CD4-positive, alpha-beta T cell treated with Interleukin-6 for 4 hours (primary cell): ENCODE data around the gene DCP1A.
"Not testable (repeated sequence)": the region's sequence is repeated elsewhere in the genome, so short reads cannot be mapped to it uniquely, and the experiment has no call there.

Experiments
- DNase-seq: peaks from one replicate; pipeline ENCODE4 v3.0.0-alpha.2; 2020; ENCODE audit warnings: mixed read lengths

Gene DCP1A

GRCh38 chr3:53347261-53348064 is at the start of gene DCP1A:
Gene DCP1A, minus strand, starts transcription at chr3:53347543. Its CDS starts 26 bp downstream, at chr3:53347517.
- DNase-seq: peak; percentile 95

GRCh38 chr3:53384465-53385423 is 37.4 kb upstream of the DCP1A start:
- no peak for DNase-seq

- no peak for DNase-seq
Observed at GRCh38 chr3:53382106-53382505, 34.8 kb upstream of the DCP1A start.

- no peak for DNase-seq
Observed at GRCh38 chr3:53380306-53380705, 33.0 kb upstream of the DCP1A start.

GRCh38 chr3:53379898-53380297 is 32.6 kb upstream of the DCP1A start:
- DNase-seq: no peak

- no peak for DNase-seq
Observed at GRCh38 chr3:53377794-53378193, 30.5 kb upstream of the DCP1A start.

GRCh38 chr3:53376679-53377078 is 29.3 kb upstream of the DCP1A start:
- no peak for DNase-seq

GRCh38 chr3:53375019-53375418 is 27.7 kb upstream of the DCP1A start:
- DNase-seq: peak; percentile 47

GRCh38 chr3:53370719-53371118 is 23.4 kb upstream of the DCP1A start:
- not testable (repeated sequence) for DNase-seq

GRCh38 chr3:53361852-53362251 is 14.5 kb upstream of the DCP1A start:
- DNase-seq: no peak

- no peak for DNase-seq
Observed at GRCh38 chr3:53357458-53357857, 10.1 kb upstream of the DCP1A start.

GRCh38 chr3:53354945-53355498 is 7.7 kb upstream of the DCP1A start:
- no peak for DNase-seq

GRCh38 chr3:53353202-53353601 is 5.9 kb upstream of the DCP1A start:
- DNase-seq: no peak

GRCh38 chr3:53350652-53351051 is 3.3 kb upstream of the DCP1A start:
- DNase-seq: no peak

- DNase-seq: not testable (repeated sequence)
Observed at GRCh38 chr3:53348118-53348517, 775 bp upstream of the DCP1A start.

- DNase-seq: no peak
Observed at GRCh38 chr3:53346922-53347260, 452 bp downstream of the DCP1A start.

- no peak for DNase-seq
Observed at GRCh38 chr3:53346514-53346913, 829 bp downstream of the DCP1A start.

- no peak for DNase-seq
Observed at GRCh38 chr3:53342353-53342752, 5.0 kb downstream of the DCP1A start.

- no peak for DNase-seq
Observed at GRCh38 chr3:53337167-53337940, 10.0 kb downstream of the DCP1A start.

GRCh38 chr3:53334742-53335141 is 12.6 kb downstream of the DCP1A start:
- no peak for DNase-seq

- no peak for DNase-seq
Observed at GRCh38 chr3:53331871-53332270, 15.5 kb downstream of the DCP1A start.

- no peak for DNase-seq
Observed at GRCh38 chr3:53329897-53330296, 17.4 kb downstream of the DCP1A start.

GRCh38 chr3:53328746-53329145 is 18.6 kb downstream of the DCP1A start:
- DNase-seq: no peak
